HL-60 (cell line): Measurements from ENCODE around the gene POLR1F.

Source experiments
- POLR2AphosphoS5 ChIP-seq: IDR thresholded peaks from 2 replicates; pipeline ENCODE4 v1.6.1; 2012; ENCODE audit warnings: low read depth
- TF ChIP-seq, protein P1 (sequence below): IDR thresholded peaks from one replicate; pipeline ENCODE4 v1.5.1; 2011; ENCODE audit warnings: low read length, control low read depth, inconsistent platforms; ENCODE audit not compliant: insufficient read depth

DNA sequence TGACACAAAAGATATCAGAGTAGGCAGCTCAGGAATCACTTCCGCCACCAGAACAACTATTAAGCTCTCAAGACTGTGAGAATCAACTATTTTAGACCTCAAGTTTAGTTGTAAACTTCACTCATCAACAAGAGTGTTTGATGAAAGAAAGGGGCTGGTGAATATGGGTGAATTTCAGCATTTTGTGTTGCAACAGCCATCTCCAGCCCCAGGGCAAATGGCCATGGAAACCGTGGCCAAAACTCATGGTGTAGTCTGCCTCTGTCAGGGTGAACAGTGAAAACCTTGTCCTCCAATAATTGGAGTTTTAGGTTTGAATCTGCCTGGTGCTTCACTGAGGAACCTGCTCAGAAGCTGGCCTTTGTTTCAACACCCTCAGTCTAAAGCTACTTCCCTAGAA lies 60.0 kb downstream of the POLR1F start:
- no peak for TF ChIP-seq POLR2AphosphoS5
- TF ChIP-seq, protein P1, sequence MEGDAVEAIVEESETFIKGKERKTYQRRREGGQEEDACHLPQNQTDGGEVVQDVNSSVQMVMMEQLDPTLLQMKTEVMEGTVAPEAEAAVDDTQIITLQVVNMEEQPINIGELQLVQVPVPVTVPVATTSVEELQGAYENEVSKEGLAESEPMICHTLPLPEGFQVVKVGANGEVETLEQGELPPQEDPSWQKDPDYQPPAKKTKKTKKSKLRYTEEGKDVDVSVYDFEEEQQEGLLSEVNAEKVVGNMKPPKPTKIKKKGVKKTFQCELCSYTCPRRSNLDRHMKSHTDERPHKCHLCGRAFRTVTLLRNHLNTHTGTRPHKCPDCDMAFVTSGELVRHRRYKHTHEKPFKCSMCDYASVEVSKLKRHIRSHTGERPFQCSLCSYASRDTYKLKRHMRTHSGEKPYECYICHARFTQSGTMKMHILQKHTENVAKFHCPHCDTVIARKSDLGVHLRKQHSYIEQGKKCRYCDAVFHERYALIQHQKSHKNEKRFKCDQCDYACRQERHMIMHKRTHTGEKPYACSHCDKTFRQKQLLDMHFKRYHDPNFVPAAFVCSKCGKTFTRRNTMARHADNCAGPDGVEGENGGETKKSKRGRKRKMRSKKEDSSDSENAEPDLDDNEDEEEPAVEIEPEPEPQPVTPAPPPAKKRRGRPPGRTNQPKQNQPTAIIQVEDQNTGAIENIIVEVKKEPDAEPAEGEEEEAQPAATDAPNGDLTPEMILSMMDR, result no peak
